Bronchial epithelial cell (primary cell): ENCODE results near the gene RFX1. TPM values are rescaled to one million over a fixed set of nuclear protein-coding genes. Genes with fewer than 3 reads are reported as not detected.

Source experiments
- DNase-seq: peaks from one replicate; pipeline ENCODE4 v3.0.0-alpha.2; 2010; ENCODE audit warnings: low read depth
- FAIRE-seq: peaks from 2 replicates; lab custom pipeline; 2011; peaks lifted over from hg19 to GRCh38; lab: Jason Lieb, UNC
- H3K27me3 ChIP-seq: 2 replicates; pipeline ENCODE4 v1.5.1; 2011; ENCODE audit warnings: low read length; ENCODE audit not compliant: control insufficient read depth, insufficient read depth
- H3K36me3 ChIP-seq: 2 replicates; pipeline ENCODE4 v1.5.1; 2011; ENCODE audit warnings: low read length; ENCODE audit not compliant: control insufficient read depth, insufficient read depth
- H3K4me3 ChIP-seq: 2 replicates; pipeline ENCODE4 v1.5.1; 2011; ENCODE audit warnings: mild to moderate bottlenecking, low read depth, low read length, control low read depth
- total RNA-seq: library from RNA; depleted of rRNA; stranded (reverse); fragments of >200 nt; gene quantifications from 2 replicates; pipeline ENCODE4 v1.2.1, GENCODE V29; 2014
- TF ChIP-seq, protein P1 (sequence below): IDR thresholded peaks from 2 replicates; pipeline ENCODE4 v1.5.1; 2011; ENCODE audit warnings: mild to moderate bottlenecking, moderate library complexity, low read length, control low read depth, inconsistent platforms; ENCODE audit not compliant: insufficient read depth, severe bottlenecking

The RFX1 gene
- total RNA-seq, 1 donor from 2014 or later = 0.79 TPM

DNA sequence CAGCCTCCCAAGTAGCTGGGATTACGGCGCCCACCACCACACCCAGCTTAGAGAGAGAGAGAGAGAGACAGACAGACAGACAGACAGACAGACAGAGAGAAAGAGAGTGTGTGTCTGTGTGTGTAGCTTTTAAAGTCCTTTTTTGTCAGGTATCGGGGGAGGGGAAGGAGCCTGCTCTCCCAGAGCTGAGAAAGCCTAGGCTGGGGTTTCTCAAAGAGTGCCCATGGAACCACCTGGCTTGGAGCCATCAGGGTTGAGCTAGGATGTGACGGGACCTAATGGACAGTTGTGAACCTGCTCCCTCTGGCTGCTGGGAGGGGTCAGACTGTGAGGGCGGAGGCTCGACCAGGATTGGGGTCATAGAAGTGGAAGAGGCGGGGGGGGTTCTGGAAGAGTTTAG is 16.6 kb downstream of the RFX1 start:
- Histone ChIP-seq H3K4me3 (no peak overlapping the region), H3K36me3 (peaks cover 7% of the 10 kb centered on the region), H3K27me3 (no peaks in the 10 kb centered on the region)
- DNase-seq (no peak), FAIRE-seq (no peak)
- TF ChIP-seq, protein P1, sequence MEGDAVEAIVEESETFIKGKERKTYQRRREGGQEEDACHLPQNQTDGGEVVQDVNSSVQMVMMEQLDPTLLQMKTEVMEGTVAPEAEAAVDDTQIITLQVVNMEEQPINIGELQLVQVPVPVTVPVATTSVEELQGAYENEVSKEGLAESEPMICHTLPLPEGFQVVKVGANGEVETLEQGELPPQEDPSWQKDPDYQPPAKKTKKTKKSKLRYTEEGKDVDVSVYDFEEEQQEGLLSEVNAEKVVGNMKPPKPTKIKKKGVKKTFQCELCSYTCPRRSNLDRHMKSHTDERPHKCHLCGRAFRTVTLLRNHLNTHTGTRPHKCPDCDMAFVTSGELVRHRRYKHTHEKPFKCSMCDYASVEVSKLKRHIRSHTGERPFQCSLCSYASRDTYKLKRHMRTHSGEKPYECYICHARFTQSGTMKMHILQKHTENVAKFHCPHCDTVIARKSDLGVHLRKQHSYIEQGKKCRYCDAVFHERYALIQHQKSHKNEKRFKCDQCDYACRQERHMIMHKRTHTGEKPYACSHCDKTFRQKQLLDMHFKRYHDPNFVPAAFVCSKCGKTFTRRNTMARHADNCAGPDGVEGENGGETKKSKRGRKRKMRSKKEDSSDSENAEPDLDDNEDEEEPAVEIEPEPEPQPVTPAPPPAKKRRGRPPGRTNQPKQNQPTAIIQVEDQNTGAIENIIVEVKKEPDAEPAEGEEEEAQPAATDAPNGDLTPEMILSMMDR = no peak

DNA sequence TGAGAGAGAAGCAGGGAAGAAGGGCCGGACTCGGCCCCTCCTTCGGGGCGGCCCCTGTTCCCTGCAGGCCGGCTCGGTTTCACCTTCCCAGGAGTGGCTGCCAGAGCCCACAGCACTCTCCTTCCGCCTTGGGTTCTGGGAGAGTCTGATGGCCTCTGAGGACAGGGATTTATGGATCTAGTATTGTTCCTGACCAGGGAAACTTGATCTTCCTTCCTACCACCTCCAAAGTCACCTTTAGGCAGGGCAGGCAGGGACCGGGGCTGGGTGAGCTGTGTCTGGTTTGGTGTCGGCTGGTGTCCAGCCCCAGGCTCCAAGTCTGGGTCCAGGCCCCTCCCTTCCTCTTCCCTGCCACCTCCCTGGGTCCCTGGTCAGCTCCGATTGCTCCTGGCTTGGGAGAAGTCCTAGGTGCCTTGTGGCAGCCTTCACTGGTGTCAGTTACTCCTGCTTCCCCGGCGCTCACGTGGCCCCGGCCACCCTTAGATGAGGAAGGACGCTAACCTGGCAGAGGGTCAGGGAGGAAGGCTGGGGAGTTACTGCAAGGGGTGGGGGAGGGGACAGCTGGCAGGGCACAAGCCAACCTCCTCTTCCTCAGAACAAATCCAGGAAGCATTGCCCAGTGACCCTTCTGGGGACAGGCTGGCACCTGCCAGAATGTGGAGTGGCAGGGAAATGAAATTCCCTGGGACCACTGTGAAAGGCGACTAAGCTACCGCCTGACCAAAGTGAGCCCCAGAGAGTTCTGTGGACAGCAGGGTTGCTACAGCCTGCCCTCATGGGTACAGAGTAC is 18.8 kb downstream of the RFX1 start:
- H3K4me3 ChIP-seq = no peak overlapping the region

DNA sequence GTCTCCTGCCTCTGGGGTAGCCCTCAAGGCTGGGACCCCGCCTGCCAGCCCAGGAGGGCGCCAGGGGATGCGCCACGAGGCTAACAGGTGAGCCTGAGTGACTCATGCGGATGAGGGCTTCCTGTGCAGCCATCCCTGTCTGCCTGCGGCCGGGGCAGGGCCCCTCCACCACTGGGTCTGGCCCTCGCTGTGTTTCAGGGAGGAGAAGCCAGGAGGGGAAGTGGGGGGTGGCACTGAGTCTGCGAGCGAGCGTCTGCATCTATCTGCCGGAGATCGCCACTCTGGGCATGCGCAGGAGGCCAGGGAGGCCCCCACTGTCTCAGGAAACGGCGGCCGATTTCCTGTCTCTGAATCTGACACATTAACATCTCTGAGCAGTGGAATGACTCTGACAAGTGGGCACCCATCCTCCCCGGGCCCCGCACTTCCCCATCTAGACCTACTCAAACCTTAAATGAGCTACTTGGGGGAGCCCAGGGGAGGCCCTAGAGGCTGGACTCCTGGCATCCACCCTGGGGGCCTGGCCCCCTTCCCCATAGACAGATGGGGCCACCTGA is 19.7 kb downstream of the RFX1 start:
- Histone ChIP-seq H3K36me3 (peaks cover 5% of the 10 kb centered on the region), H3K27me3 (no peaks in the 10 kb centered on the region), H3K4me3 (no peak overlapping the region)
- no peak for FAIRE-seq
- TF ChIP-seq, protein P1 = no peak
- DNase-seq = no peak

More for the DNA sequence above, 18.8 kb downstream of the RFX1 start:
- H3K27me3 ChIP-seq = no peaks in the 10 kb centered on the region
- FAIRE-seq (no peak), DNase-seq (no peak)
- TF ChIP-seq, protein P1 = no peak
- H3K36me3 ChIP-seq = peaks cover 5% of the 10 kb centered on the region

DNA sequence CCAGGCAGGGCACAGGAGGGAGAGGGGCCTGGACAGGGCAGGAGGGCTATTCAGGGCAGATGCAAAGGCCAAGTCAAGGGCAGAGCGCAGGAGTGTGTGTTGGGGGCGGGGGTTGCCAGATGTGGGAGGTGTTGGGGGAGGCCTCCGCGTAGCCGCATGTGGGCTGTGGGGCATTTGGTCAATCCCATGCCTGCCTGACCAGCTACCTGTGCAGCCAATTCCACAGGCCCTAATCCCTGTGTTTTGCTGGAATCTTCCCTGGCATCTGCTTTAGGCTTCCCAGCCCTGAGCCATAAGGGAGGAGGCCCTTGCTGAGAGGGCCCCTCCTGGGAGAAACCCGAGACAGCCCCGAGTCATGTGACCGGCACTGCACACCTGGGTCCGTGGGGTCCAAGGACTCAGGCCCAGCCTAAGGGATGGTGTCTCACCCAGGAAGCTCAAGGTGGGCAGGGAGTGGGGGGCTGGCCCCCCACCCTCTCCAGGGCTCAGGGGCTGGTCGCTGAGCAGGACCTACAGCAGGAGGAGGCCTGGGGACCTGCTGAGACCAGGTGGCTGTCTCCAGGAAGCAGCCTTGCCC is 20.3 kb downstream of the RFX1 start:
- peaks cover 3% of the 10 kb centered on the region for H3K36me3 ChIP-seq
- FAIRE-seq = no peak
- H3K4me3 ChIP-seq = no peak overlapping the region
- no peaks in the 10 kb centered on the region for H3K27me3 ChIP-seq
- no peak for DNase-seq
- TF ChIP-seq, protein P1 = no peak

DNA sequence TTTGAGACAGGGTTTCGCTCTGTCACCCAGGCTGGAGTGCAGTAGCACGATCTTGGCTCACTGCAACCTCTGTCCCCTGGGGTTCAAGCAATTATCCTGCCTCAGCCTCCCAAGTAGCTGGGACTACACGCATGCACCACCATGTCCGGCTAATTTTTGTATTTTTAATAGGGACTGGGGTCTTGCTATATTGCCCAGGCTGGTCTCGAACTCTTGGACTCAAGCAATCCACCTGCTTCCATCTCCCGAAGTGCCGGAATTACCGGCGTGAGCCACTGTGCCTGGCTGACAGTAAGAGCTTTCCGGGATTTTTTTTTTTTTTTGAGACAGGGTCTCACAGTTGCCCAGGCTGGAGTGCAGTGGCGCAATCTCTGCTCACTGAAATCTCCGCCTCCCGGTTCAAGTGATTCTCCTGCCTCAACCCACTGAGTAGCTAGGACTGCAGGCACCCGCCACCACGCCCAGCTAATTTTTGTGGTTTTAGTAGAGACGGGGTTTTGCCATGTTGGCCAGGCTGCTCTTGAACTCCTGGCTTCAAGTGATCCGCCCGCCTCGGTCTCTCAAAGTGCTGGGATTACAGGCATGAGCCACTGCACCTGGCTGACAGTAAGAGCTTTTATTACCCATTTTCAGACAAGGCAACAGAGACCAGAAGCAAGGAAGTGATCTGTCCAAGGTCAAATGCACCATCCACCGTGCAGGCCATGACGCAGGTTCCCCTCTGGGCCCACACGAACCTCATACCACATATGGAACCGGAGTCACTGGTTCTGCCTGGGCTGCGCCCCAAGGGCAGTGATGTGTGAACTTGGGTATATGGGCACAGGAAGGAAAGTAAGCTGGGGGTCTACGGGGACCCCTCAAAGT is 21.0 kb downstream of the RFX1 start:
- Histone ChIP-seq H3K36me3 (peaks cover 4% of the 10 kb centered on the region), H3K4me3 (no peak overlapping the region), H3K27me3 (no peaks in the 10 kb centered on the region)
- FAIRE-seq (no peak), DNase-seq (no peak)
- TF ChIP-seq, protein P1 = no peak
